ELR (cell line): ENCODE results near the gene EYS.
"Not testable (repeated sequence)": the region's sequence is repeated elsewhere in the genome, so short reads cannot be mapped to it uniquely, and the experiment has no call there.

ENCODE experiments used
- DNase-seq: peaks from one replicate; pipeline ENCODE4 v3.0.0-alpha.2; 2015; ENCODE audit warnings: low read depth

Gene EYS

DNA sequence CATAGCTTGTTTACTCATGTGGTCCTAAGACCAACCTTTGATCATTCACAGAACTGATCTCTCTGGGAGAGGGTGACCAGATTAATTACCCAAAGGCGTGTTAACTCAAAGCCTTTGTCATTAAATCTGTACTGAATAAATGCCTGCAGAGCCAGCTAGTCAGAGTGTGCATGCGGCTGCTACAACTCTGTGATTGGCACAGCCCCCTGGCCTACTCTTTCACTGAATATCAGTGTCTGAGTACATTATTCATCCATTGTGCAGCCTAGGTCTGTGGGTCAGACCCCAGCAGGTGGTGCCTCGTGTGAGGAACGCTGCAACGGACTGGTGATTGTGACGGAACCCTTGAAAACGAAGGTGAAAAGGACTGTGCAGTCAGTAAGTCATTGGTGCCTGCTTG is 1407.8 kb downstream of the EYS start:
- DNase-seq: no peak

DNA sequence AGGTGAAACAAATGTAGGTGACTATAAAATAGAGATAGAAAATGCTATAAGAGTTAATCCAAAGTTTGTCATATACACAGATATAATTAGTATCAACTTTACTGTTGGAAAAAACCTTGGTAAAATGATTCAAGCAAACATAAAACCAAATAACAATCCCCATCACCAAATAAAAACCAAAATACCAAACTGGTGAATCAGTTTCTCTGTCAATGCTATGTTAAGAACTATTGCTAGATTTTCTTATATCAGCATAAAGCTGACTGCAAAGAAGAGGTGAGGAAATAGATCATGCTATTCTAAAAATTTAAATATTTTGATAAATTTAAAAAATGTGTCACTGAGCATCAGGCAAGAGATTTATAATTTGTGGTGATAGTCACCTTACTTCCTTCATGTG is 1413.0 kb downstream of the EYS start:
- no peak for DNase-seq

DNA sequence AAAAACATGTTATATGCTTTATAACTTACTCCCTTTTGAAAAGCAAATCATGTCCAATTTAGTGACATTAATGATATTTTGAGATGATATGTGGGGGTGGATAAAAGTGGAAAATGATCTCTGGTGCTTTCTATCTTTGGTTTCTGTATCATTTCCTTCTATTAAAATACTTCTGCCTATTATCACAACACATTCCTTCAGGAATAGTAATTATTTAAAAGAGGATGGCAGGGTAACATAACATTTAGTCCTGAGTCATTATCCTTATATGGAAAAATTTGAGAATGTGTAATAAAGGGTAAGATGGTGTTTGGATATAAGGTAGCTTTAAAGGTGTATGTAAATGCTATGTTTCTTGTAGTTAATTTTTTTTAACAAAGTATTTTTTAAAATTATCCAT is 1413.7 kb downstream of the EYS start:
- no peak for DNase-seq

DNA sequence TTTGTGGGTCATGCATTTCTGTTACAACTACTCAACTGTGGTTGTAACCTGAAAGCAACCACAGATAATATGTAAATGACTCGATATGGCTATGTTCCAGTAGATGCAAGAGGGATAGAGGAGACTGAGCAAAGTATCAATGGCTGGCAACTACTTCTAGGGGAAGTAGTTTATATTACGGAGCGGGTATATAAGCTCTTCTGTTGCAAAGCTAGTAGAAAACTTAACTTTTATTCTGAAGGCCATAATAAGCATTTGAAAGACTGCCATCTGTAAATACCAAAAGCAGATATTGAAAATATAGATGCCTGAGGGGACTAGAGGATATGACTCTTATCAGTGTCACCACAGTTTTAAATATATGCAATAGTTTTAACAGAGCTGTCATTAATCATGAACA is 1416.2 kb downstream of the EYS start:
- DNase-seq: no peak

DNA sequence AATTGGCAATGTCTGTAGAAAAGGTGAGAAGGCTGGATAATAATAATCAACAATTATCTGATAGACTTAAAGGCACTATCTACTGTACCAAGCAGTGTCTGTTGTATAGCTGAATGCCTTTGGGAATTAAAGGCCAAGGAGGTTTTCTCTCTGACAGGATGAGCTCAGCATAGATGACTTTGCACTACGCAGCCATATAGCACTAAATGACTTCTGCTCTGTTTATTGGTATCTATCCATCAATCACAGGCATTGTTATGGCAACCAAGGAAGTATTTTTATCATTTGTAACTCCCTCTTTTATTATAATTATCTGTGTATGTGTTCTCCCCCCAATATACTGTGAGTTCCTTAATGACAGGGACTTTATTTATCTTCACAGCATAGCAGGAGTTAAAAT is 1417.1 kb downstream of the EYS start:
- no peak for DNase-seq

DNA sequence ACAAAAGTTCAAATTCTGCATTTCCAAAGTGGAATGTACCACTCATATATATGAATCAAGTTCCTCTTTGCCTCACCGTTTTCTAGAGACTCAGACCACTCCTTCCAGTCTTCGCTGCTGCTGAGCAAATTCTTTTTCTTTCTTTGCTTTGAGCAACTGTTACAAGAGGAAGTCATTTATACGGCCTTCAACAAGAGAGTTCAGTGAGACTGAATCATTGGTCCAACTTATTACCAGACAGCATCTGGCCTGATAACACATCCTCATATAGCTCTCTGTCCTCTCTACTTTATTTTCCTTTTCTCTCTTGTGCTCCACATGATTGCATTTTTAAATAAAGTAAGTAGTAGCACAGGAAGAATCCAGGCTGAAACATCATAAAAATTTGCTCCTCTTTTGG is 1418.7 kb downstream of the EYS start:
- DNase-seq: no peak

DNA sequence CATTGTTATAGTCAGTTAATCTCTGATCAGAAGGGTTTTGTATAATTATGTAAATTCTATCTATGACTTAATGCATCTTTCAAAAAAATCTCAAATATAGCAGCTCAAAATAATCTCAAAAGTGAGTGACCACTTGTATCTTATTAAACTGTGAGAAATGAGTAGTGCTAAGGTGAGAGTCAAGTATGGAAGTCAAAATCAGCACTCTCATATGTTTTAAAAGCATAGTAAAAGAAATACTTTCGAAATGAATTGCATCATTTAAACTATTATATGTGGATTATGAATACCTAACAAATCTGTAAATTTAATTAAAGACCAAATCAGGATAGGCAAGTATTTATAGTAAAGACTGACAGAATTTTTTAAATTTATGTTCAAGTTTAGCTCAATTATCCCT is 1425.9 kb downstream of the EYS start:
- no peak for DNase-seq

DNA sequence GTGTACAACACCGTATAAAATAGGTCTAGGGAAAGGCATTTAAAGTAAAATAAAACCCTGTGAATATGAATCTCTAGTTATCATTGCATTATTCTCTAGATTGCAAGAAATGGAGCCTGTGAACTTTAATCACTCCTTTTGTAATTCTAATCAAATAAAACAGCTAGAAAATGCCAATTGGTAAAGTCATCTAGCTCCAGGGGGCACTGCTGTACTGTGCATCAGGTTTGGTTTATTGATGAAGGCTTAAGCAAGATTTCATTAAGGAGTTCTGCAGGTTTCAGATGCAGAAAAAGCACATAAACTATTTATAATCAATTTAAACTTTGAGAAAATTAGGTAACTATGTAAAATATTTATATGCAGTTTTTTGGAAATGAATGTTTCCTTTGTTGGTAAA is 1426.5 kb downstream of the EYS start:
- DNase-seq: peak; percentile 1

DNA sequence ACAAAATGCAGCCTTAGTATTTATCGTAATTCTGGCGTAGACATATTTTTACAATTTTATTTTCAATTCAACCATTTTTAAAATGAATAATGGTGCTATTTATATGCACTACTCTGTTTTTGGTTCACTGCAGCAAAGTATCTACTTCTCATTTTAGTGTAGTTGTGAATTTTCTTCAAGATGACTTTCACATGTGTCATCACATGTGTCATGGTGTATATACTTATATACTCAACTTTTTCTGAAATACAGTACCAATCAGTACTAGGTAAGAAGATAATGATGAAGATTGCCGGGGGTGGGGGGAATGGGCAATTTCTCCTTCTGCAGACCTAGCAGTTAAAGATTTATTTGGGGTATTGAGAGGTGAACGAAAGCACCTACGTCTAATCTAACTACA is 1436.9 kb downstream of the EYS start:
- no peak for DNase-seq

DNA sequence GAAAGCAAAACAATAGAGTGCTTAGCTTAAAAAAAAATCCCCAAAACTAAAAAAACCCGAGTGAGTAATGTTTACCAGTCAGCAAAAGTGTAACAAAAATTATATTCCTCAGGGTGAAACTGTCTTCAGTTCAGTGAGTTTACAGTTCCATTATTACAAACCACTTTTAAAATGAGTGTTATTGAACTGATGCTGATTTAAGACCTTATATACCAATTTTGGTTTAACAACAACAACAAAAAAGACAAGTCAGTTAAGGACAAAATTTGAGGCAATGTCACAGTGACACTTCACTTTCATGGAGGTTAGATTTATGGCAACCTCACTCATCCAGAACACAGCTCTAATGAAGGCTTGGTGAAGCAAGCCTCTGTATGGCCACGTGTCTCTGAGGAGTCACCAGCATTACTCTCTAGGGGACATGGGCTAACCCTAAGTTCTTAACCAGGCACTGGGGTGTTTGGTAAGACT is 1440.6 kb downstream of the EYS start:
- no peak for DNase-seq

DNA sequence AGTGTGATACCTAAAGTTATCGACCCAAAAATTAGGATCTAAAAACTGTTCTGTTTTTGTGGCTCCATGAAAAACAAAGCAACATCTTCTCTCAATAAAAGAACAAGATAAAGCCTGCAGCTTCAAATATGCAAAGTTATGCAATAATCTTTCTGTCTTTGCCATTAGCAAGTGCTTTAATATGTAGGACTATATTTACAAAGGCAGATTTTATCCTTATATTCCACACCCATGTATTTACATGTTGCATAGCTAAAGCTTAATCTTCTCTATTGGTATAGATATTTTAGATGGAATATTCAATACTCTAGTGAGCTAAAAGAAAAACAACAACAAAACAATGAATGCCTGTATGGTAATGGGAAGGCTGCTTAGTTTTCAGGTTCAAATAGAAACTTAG is 1443.2 kb downstream of the EYS start:
- no peak for DNase-seq

DNA sequence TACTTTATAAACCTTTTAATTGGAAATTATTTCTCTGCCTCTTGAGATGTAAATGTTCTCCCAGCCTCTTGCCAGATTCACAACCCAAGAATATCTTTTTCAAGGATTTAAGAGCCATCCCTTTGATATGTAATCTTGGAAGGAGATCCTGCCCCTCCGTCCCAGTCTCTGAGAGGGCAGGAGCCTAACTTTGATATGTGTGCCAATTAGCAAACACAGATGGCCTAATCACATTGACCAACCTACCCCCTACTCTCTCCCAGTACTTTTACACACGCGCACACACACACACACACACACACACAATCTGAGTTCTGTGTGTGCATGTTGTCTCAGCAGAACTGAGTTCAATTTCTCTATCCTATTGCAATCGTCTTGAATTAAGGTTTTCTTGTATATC is 1447.7 kb downstream of the EYS start:
- DNase-seq: no peak

DNA sequence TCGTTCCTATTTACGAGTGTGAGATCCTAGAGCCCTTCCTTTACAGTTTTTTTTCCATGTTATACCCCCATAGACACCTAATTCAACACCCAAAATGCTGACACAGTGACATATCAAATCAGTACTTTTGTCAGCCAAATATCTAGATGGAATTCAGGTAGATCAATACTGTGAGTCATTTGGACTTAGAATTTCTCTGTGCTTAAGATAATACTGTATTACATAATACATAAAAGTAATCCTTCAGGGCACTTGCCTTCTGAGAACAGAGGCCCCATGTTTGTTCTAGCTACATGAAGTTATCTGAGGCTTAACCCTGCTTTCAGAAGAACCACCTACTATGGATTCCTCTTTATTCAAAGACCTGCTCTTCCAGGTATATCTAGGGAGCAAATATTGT is 1448.3 kb downstream of the EYS start:
- no peak for DNase-seq

DNA sequence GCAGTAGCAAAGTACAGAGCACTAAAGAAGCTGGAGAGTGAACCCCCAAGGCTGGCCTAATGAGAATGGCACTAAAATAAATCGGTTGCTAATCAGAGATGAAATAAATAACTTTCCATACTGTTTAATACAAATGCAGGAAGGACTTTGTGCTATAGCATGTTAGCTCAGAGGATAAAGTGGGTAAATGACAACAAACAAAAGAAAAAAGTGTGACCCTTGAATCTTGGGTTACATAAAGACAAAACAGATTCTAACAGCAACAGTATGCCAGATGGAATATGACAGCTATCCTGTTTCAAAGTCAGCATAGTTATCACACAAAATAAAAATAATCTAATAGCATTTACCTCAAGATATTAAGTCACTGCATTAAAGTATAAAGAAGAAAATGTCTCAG is 1448.7 kb downstream of the EYS start:
- no peak for DNase-seq

DNA sequence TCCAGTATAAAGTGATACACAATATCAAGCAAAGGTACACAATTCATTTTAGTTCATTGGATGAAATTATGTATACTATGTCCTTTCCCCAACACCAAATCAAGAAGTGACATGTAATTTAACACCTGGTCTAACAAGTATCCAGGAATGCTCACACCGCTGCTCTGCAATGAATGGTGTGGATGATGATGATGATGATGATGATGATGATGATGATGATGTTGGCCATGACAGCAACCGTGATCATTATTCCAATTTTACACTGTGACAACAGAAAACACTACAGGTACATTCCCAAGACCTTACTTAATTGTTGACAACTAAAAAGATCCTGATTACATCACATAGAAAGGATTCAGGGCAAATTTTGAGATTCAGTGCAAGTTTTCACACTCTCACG is 1449.4 kb downstream of the EYS start:
- DNase-seq: no peak

DNA sequence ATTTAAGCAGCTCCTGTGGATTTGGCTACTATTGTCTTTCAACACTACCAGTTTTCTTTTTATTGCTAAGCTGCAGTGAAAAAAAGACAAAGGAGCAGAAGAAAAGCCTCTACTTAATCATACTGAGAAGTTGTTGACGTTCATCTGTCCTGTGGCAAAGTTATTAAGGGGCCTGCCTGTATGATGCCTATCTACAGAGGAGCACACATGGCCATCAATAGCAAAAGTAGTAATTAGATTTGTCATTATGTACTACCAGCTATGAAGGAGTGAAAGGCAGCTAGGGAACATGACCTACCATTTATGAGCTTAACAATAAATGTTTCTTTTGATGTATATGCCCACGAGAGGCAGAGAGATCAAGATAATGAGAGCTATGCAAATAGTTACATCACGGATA is 1450.5 kb downstream of the EYS start:
- no peak for DNase-seq

DNA sequence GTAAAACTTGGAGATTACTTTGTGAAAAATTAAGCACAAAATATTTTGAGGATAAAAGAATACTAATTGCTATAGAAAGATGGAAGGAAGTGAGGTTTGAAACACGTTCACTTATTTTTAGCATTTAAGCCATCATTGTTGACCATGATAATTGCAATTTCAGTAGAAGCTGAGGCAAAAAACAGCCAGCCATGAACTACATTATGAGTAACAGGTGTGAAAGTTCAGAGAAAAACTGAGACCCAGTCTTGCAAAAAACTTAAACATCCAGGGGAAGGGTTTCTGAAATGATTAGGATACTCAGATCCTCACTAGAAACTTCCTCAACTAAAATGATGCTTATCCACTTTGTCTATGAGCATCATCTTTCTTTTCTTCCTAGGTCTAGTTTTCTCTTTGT is 1452.0 kb downstream of the EYS start:
- DNase-seq: no peak

DNA sequence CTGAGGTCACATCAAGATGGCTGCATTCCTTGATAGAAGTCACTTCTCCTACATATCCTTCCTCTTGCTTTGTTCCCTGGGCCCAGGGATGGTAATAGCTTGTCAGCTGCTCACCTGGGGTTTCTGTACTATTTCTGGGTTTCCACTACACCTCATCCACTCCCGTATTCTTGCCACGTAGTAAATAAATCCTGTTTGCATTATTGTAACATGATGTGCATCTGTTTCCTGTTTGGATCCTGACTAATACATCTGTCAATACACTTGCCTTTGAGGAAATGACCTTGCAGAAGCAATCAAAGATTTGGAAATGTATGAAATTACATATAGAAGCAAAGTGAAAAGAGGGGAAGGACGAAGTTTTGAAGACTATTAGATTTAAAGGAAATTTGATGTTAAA is 1452.5 kb downstream of the EYS start:
- DNase-seq: no peak

DNA sequence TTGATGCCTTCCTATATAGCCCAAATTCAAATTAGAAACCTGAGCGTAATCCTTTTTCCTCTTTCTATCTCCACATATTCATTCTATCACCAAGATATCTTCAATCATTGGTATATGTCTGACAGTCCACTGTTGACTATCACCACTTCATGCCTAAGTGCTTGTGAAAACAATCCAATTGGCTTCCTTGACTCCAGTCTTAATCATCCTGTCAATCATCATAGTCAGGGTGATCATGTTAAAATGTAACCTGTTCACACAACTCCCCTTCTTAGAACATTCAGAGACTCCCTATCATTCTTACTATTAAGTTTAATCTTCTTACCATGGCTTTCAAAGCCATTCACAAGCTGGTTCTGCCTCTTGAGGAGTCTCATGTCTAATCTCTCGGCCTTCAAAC is 1454.8 kb downstream of the EYS start:
- no peak for DNase-seq

DNA sequence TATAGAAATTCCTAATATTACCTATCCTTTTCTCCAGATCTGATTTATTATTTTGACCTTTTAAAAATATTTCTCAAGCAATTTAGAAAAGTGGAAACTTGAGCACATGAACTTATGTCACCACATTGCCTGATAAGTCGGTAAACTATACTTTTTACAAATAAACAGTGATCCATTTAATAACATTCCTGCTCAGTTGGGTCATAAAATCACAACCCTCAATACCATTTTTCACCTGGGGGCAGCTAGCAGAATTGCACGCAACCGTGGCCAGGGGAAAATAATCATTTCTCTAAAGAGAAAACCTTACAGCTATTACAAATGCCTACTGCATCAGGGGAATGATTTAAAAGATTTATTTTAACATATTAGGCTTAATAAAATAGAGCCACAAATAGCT is 1456.9 kb downstream of the EYS start:
- peak; percentile 0 for DNase-seq

DNA sequence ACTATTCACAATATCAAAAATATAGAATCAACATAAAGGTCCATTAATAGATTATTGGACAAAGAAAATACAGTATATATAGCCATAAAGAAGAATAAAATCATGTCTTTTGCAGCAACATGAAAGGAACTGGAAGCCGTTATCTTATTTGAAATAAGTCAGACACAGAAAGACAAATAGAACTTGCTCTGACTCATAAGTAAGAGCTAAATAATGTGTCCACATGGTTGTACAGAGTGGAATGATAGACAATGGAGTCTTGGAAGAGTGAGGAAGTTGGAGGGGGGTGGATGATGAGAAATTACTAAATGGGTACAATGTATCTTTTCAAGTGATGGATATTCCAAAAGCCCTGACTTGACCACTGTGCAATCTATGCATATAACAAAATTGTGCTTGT is 1457.9 kb downstream of the EYS start:
- DNase-seq: no peak

DNA sequence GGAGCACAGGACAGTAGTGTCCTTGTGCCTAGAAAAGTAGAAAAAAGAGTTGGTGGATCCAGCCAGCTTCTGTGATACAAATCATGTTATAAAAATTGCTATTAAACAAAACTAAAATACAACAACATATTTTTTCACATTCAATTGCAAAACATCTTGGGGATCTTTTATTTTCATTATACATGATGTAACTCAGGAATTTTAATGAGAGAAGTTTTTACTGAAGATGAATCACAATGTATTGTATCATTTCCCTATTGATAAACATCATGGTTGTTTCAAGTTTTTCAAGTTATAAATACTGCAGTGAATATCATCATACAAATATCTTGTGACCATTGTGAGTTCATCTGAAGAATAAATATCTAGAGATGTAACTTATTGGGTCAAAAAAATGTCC is 1463.4 kb downstream of the EYS start:
- DNase-seq: no peak

DNA sequence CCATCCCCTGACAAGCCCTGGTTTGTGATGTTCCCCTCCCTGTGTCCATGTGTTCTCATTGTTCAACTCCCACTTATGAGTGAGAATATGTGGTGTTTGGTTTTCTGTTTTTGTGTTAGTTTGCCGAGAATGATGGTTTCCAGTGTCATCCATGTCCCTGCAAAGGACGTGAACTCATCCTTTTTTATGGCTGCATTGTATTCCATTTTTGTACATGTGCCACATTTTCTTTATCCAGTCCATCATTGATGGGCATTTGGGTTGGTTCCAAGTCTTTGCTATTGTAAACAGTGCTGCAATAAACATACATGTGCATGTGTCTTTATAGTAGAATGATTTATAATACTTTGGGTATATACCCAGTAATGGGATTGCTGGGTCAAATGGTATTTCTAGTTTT is 1468.1 kb downstream of the EYS start:
- DNase-seq: not testable (repeated sequence)

DNA sequence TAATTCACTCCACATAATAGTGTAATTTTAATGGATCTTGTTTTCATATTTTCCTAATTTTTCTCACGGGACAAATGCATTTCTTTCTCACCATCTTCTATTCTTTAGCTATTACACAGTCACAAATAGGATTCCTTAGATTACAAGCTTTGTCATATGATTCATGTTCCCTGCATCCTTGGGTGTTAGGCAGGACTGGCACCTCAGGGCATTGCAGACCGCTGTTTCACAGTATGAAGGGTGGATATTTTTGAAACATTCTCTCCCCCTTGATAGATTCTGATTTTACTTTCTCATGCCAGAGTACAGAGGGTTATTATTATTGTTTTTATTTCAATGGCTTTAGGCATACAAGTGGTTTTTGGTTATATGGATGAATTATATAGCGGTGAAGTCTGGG is 1469.0 kb downstream of the EYS start:
- no peak for DNase-seq

DNA sequence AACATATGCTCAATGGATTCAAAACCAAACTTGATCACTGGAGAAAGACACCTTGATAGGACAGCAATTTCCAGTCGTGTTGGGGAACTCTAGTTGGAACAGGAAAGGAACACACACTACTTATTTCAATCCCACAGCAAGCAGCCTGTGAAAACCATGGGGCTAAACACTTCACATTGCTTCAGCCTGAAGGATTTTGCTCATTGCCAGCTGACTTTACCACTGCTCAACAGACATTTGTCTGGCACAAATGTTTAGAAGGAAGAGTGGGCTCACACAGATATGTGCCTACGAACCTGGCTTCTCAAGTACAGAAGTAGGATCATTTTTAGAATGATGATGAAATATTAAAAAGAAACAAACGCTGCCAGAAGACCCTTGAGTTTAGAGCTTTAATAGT is 1473.3 kb downstream of the EYS start:
- DNase-seq: no peak
